Activated CD4-positive, alpha-beta T cell treated with anti-CD3 and anti-CD28 coated beads, Interleukin-2, Interleukin-6, amounts not matched to agents 100 ng/mL and 50 ng/mL, durations not matched to agents 16 hours and 8 hours (primary cell): ENCODE measurements around the gene CCDC201.

ENCODE experiments used
- DNase-seq: peaks from one replicate; pipeline ENCODE4 v3.0.0-alpha.2; 2020

Gene CCDC201, protein sequence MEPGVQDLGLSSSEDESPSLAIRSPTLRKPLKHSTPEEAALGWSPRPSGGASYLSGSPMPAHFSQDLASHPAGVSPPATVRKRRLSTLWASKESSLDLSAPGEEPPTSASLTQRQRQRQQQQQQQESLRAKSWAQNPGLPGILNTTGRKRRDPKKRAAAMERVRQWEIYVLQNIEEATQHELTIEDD

GRCh38 chr7:45873035-45873354, at the start of gene CCDC201:
TSS of gene CCDC201 (minus strand) at chr7:45873082. CDS start at chr7:45873007, 75 bp downstream.
- DNase-seq, result no peak

- DNase-seq, result peak; percentile 27
These were observed 49.0 kb upstream of the CCDC201 start for GRCh38 chr7:45921699-45922519.

DNA sequence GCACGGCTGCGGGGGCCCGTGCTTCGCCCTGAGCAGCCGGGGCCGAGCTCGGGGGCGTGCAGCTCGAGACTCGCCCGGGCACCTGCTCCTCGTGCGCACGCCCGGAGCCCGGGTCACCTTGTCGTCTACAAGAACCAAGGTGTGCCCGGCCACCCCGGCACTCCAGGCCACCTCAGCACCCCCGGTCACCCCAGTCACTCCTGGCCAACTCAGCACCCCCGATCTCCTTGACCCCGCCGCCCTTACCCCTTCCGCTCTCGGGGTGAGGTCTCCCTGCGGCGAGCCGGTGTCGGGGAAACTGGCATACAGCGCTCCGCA, 48.5 kb upstream of the CCDC201 start:
- DNase-seq, result no peak

- no peak for DNase-seq
These were observed 47.9 kb upstream of the CCDC201 start, which contains the start of gene IGFBP3 for GRCh38 chr7:45920502-45921380. TSS of gene IGFBP3 (minus strand) at chr7:45921272. CDS start at chr7:45921140, 132 bp downstream.

DNA sequence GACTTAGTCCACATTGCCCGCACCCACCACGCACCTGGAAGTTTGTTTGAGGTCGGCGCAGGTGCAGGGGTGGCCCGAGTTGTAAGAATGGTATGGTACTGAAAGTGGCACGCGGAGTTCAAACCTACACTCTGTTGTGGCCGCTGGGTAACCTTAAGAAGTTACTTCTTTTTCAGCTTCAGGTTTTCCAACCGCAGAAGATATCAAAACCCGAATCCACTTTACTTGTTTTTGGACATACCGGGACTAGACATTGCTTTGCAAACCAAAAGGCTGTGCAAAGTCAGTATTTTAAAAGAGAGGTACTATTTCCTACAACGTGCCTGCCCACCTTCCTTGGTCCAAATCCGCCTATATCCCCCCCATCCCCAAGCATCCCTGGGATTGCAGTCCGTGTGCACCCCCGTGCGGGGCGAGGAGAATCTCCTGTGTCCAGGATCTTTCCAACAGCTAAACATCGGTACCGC, 47.1 kb upstream of the CCDC201 start:
- DNase-seq, result no peak

DNA sequence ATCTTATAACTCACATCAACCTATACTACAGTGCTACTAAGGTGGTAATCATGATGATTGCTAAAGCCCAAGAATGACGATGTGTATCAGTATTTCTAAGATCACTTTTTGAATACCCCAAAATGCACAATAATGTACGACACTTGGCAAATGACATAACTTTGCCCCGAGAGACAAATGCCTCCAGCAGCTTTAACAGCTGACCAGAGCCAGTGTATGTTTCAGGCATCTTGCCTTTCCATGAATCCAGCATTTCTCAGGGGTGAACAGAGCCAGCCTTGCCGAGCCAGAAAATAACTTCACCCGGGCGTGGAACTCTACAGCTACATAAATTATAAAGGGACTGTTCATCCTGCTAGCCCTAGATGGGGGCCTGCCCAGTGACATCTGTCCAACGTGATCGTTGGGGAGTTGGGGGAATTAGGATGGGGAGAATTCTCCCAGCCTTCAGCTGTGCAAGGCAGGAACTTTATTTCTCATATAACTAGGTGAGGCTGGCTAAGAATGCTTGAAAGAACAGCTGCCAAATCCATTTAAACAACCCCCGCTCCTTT, 46.4 kb upstream of the CCDC201 start:
- no peak for DNase-seq

DNA sequence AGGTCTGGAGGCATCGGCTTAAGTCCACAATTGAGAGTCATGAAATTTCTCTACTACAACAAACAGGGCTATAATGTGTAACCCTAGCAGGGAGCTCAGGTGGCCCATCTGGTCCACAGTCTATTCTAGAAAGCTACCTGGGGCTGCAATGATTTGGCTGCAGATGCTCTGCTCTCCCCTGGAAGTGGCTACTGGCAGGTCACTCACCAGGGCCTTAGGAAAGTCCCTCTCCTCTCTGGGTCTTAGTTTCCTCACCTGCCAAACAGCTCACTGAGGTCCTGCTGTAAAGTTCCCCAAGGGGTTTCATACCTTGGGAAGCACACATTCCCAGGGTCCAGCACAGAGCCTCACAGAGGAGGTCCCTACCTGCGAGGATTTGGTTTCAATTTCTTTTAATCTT, 45.7 kb upstream of the CCDC201 start:
- DNase-seq, result no peak

DNA sequence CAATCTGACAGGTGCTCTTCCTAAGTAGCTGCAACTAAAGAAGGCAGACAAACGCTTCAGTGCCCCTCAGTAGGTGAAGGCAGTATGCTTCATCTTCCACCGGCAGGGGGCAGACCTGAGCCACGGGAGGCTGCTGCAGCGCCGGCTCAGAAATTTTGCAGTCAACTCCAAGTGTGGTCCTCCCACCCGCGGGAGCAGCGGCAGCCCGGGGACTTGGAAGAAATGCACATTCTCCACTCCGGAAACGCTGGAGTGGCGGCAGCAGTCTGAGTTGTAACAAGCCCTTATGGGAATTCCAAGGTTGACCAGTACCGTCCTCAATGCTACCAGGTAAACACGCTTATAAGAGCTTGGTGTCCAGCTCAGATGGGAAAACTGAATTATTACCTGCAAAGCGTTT, 44.8 kb upstream of the CCDC201 start:
- DNase-seq, result peak; percentile 81

DNA sequence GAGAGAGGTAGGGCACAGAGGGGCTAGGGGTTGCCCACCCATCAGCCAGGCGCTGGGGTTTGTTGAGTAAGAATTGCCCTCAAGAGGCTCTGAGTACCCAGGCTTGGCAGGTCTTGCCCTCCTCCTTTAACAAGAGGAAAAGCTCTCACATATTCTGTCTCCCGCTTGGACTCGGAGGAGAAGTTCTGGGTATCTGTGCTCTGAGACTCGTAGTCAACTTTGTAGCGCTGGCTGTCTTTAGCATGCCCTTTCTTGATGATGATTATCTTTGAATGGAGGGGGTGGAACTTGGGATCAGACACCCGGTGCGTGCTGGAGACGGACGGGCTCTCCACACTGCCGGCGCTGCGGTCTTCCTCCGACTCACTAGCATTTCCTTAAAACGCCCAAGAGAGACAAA, 44.2 kb upstream of the CCDC201 start:
- DNase-seq, result no peak

DNA sequence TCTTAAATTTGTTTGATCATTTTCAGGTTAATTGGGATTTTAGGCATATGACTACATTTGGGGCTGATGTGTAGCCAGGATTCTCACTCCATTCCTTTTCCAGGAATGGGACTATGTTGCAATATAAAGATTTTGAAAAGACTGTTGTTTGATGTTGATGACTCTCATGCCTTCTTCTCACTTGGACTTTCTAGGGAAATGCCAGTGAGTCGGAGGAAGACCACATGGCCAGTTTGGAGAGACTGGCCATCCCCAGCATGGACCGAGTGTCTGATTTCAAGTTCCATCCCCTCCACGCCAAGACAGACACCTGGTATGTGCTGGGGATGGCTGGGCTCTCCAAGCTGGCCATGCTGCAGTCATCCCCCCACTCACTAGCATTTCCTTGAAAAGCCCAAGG, 42.7 kb upstream of the CCDC201 start:
- no peak for DNase-seq

GRCh38 chr7:45914911-45915310, 42.0 kb upstream of the CCDC201 start:
- no peak for DNase-seq

DNA sequence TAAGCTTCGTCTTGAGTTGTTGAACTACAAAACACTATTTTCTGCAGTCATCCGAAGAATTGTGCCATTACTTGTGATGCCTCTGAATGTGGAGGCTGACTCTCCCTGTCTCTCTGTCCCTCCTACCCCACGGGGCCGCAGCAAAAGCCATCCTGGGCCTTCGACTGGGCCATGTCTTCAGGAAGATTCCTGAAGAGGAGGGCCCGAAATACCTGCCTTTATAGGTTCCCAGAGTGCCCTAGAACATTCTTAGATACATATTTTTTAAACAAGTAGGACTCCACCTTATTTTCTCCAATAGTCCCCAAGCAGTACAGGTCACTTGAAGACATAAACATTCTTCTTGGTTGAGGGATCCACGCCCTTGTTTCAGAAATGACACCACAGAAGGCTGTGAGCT, 40.1 kb upstream of the CCDC201 start:
- DNase-seq, result no peak

DNA sequence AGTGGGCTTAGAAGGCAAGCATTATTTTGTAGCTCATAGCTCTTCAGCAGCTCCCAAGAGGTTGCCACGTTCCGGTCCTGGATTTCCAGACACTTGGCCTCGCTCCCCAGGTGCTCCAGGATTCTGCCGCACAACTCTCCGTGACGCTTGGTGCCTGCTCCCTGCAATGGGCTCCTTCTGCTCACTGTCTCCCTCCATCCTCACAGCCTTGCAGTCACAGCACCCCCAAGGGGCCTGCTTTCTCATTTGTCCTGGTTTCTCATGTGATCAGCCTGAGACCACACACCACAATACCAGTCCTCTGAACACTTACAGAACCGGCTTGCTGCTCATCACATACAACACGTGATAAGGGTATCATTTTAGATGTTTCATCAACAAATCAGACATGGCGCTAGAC, 38.4 kb upstream of the CCDC201 start:
- DNase-seq, result no peak

- no peak for DNase-seq
These were observed 38.0 kb upstream of the CCDC201 start for GRCh38 chr7:45910855-45911254.

GRCh38 chr7:45909561-45909960, 36.7 kb upstream of the CCDC201 start:
- no peak for DNase-seq

DNA sequence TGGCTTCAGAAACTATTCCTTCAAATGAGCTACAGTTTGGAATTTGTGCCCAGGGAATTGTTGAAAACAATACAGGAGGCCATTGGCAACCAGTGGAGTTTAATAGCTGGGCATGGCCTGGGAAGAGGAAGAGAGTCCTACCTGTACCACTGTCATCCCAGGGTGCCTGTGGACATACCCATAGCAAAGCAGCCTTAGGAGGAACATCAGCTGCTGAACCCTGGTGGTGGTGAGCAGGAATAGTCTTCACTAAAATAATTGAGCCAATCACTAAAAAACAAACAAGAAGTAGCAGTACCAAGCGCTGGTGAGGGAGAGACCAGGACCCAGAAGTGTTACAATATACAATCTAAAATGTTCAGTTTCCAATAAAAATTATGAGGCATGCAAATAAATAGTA, 29.9 kb upstream of the CCDC201 start:
- no peak for DNase-seq

- DNase-seq, result no peak
These were observed 28.7 kb upstream of the CCDC201 start for GRCh38 chr7:45901566-45901965.

DNA sequence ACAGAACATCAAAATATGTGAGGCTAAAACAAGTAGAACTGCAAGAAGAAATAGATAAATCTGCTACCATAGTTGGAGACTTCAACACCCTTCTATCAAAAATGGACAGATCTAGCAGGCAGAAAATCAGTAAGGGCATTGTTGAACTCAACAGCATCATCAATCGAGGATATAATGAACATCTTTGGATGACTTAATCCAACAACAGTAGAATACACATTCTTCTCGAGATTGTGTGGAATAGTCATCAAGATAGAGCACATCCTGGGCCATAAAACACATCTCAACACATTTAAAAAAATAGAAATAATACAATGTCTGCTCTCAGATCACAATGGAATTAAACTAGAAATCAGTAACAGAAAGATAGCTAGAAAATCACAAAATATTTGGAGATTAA, 25.3 kb upstream of the CCDC201 start:
- no peak for DNase-seq

DNA sequence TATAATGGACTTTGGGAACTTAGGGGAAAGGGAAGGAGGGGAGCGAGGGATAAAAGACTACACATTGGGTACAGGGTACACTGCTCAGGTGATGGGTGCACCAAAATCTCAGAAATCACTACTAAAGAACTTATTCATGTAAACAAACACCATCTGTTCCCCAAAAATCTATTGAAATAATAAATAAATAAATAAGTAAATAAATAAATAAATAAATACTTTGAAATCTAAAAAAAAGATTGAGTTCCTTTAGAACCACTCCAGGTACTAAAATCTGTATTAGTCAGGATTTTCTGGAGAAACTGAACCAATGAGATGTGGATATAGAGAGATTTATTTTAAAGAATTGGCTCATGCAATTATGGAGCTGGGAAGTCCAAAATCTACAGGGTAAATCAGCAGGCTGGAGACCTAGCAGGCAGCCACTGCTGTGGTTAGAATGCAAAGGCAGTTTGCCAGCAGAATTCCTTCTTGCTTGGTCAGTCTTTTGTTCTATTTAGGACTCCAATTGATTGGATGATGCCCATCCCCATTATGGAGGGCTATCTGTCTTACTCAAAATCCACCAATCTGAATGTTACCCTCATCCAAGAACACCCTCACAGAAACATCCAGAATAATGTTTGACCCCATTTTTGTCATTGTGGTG, 24.3 kb upstream of the CCDC201 start:
- no peak for DNase-seq

DNA sequence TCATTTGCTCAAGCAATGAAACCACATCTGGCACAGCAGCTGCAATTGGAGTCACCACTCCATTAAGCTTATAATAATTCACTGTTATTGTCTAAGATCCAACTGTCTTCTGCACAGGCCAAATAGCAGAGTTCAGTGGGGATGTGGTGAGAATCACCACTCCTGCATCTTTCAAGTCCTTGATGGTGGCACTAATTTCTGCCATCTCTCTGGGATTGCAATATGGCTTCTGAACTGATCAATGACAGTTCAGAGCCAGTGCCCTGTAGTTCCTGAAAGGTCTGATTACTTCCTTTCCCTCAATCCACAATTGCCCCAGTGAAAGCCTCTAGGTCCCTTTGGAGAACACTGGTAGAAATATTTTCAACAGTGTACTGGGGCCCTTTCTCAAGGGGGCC, 21.8 kb upstream of the CCDC201 start:
- no peak for DNase-seq

DNA sequence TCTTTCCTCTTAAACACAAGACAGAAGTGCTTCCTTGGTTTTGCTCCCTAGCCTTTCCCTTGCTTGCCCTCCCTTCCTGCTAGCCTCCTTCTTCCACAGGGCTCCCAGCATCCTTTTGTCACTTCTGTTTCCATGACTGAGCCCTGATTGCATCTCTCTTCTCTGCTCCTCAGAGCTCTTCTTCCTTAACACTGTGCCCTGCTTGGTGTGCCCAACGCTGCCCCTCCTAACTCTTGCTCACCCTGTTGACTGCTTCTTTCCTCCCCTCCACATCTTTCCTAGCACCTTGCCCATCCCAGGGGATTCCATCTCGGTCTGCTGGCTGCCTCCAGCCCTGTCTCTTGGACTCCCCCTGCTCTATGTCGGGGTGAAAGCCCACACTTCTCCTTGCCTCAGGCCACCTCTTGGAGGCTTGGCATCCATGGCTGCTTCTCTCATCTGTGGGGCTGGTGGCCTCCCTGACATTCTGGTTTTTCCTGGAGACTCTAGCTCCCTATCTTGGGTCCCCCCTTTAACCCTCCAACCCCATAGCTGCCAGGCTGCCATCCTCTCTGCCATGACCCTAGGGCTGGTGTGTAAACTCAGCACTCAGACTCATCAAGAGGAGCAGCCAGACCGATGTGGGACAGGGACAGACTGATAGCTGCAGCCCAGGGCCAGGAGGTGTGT, 21.2 kb upstream of the CCDC201 start:
- no peak for DNase-seq

DNA sequence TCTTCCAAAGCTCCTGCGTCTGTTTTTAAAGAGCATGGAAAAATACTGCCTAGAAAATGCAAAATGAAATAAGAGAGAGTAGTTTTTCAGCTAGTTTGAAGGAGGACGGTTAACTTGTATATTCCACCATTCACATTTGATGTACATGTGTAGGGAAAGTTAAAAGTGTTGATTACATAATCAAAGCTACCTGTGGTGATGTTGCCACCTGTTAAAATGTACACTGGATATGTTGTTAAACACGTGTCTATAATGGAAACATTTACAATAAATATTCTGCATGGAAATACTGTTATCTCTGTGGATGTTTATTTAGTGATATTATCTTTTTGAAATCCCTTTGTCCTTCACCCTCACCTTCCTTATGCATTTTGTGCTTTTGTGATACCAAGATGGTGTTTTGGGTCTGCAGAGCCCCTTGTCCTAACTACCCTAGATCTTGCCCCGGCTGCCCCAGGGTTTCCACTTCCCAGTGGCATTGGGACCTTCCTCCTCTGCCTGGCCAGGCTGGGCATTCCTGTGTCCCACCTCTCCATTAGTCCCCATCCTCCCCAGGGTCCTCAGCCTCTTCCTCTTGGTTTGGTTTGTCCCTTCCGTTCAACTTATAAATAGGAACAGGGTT, 20.6 kb upstream of the CCDC201 start:
- no peak for DNase-seq
